Left lobe of liver (tissue), 2 donors: Measurements from ENCODE around the gene KIF1A. TPM values are rescaled to one million over a fixed set of nuclear protein-coding genes. Genes with fewer than 3 reads are reported as not detected.
A peak's percentile ranks its signal among the peaks of the same experiment; 100 is the strongest.

Source experiments
- ATAC-seq: fragments of 200-7000 bp; cut with Tn5 transposase; one replicate; pipeline ENCODE4 v1.9.1; 2020; ENCODE audit warnings: mild to moderate bottlenecking, moderate library complexity
- DNase-seq: peaks from one replicate; pipeline ENCODE4 v3.0.0-alpha.2; 2020; ENCODE audit warnings: low spot score
- total RNA-seq: library from RNA; stranded (reverse); gene quantifications from one replicate; pipeline ENCODE4 v1.2.1, GENCODE V29; 2021
- donor health status: DM: no; HTN: no; CAD: no; lungs with moderate emphysema.
- donor health status: DM: no; HTN: yes; CAD: no.

KIF1A gene
- total RNA-seq, 1 donor from 2014 or later: 1.1 TPM

DNA sequence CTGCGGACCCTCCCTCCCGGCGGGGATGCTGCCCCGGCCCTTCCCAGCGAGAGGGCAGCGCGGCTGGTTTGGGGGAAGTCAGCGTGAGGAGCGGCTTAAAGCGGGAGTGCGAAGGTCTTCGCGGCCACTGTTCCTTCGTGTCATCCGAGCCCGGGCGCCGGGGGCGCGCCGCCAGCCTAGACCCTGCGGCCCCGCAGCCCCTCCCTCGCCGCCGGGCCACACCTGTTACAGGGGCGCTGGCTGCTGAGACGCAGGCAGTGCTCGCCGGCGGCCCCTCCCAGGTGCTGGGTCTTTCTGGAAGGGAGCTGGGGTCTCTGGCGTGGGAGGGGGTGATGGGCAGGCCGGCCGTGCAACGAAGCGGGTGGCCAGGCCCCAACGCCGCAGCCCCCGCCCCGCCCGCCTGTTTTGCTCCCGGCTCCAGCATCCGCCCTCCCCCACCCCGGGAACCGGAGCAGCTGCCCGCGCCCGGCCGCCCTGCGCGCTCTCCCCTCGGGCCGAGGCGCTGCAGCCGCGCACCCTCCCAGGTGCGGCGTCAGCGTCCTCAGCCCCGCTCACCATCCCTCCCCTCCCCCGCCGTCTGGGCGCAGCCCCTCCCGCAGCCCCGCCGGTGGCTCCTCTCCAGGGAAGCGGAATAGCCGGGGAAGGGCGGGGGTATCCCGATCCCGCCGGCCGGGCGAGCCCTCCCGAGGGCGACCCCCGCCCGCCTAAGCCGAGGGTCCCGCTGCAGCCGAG is 727 bp downstream of the KIF1A start:
- ATAC-seq (peak; percentile 14), DNase-seq (peak; percentile 42)

DNA sequence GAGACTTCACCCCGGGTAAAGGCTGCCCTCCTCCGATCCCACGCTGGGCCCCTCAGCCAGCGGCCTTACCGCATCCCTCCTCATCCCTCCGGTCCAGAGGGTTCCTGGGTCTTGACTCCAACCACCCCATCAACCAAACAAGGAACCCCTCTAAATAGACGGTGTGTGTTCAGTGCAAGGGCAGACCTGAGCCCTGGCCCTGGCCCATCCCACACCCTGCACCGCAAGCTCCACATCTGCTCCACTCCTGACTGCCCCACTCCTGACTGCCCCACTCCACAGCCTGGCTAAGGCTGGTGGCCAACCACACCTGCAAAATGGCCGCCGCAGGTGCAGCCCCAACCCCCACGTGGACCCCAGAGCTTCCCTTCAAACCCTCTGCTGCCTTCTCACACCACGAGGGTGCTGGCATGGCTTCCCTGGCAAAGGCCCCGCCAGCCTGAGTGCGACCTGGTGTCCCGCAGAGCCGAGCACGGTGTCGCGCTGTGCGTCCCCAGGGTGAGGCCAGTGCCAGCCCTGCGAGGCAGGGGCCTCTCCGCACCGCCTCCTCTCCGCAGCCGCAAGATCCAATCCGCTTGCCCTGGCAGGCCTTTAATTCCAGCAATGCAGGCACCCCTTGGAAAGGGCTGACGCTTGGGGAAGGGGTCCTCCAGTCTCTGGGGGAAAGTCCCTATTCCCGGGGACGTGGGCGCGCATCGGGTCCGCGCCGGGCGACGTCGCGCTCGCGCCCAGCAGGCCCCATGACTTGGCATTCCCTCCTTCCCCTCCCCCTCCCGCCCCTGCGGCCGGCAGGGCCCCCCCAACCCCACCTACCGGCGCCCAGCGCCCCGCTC is 1.5 kb downstream of the KIF1A start:
- DNase-seq: no peak

DNA sequence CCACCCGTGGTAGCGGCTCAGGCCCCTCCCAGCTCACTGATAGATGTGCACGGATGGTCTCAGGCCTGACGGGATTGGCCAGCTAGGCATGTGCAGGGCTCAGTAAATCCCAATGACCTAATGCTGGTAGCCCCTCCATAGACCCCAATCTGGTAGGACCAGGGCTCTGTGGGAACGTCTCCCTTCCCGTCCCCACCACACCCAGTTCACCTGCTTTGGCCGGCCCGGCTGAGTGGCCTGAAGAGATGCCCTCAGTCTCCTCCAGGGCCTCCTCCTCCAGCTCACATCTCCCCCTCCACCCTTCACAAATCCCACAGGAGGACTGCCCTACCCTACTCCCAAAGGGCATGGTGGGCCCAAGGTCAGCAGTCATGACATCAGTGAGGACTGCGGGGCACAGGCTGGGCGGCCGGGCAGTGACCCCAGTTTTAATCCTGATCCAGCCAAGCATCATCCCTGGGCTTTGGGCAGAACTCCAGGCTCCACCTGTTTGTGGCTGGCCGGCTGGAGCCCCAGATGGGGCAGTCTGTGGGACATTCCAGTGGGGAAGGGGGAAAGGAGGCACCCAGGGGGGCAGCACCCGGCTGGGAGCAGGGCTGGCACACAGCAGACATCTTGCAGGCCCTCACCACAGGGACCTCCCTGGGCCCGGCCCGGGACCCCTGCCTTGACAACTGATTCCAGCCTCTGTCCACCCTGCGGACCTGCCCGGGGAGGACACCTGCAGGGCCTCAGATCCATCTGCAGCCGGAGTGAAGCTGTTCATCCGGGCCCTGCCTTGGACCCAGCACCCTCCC is 2.3 kb downstream of the KIF1A start:
- DNase-seq (no peak), ATAC-seq (no peak)

More for the DNA sequence above, 1.5 kb downstream of the KIF1A start:
- ATAC-seq: no peak

DNA sequence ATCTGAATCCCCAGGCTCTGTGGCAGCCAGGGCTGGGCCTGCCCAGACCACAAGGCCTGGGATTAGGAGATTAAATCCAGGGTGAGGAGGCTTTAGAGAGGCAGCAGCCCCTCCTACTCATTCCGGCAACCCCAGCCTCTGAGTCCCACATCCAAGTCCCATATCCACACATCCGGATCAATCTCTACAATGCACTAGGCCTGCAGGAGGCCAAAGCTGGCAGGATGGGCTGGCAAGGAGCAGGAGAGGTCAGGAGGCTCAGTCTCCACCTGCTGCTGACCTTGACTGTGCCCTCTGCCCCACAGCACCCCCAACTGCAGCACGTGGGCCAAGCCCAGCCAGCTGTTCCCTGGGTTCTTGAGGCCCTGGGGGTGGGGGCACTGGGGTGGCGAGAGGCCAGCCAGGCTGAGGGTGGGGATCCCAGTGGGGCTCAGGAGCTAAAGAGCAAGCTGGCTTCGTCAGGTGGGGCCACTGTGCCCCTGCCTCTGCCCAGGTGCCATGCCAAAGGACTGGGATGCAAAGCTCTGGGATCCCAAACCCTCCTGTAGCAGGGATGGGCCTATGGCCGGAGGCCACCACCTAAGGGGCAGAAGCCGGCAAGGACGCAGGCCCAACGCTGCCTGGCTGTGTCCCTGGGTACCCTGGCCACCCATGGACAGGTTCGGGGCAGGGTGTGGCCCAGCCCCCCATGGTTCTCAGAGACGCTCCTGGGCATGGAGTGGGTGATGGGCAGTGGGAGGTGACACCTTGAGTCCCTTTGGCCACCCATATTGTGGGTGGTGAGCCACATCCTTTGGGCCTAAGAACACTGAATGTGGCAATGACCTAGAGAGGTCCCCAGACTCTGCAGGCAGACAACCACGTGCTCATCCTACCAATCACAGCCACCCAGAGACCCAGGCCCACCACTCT is 3.2 kb downstream of the KIF1A start:
- no peak for DNase-seq

DNA sequence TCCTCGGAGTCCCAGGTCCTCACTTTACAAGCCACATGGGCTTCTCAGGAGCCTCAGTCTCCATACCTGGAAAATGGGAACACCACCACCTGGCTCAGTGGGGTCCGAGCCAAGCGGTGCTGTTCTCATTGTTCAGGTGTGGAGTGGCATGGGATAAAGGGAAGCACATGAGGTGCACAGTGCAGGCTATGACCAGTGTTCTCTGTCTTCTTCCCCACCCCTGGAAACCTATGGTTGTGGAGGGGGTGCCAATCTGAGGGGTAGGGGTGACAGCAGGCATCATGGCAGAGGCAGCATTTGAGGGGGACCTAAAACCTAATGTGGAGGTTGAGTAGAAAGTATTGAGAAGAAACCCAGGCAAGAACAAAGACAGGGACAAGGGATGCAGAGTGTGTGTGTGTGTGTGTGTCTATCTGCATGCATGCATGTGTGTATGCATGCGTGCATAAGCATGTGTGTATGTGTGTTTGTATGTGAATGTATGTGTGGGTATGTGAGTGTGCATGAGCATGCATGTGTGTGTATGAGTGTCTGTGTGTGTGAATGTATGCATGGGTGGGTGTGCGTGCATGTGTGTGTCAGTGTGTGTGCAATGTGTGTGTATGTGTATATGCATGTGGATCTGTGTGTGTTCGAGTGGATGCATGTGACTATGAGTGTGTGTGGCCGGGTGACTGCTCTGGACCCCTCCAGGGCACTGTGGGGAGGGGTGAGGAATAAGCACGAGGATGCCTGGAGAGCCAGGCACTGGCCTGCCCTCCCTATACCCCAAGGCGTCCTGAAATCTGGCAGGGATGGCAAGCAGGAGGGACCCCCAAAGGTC is 4.0 kb downstream of the KIF1A start:
- ATAC-seq: no peak
- no peak for DNase-seq

More for the DNA sequence above, 3.2 kb downstream of the KIF1A start:
- no peak for ATAC-seq

DNA sequence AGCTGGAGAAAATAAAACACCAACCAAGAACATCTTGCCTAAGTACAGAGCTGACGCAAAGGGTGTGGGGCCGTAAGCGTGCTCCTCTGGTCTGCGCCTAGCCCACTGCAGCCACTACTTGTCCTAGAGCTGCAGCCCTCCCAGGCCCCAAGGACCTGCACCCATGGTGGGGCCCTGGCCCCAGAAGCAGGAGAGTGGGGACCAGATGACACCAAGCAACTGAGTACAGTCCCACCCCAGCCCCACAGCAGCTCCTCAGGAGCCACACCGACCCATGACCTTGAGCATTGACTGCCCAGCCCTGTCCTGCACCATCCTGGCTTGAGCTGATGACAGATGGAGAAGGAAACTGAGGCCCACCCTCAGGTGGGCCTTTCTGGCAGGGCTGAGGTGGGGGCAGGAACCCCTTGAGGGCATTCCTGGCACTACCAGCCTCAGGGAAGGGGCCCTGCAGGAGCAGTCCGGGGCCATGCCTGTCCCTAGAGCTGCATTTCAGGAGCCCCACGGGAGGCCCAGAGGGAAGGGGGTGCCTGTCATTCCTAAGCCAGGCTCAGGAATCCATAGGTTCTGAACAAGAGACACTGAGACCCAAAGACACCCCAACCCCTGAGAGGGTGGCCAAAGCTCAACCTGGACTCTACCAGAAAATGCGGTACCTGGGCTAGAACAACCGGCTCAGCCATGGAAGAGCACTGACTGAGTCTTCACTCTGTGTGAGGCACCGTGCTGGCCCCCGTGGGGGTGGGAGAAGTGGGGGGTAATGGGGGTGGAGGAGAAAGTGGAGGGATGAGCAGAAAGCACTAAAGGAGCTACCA is 4.9 kb downstream of the KIF1A start:
- DNase-seq (no peak), ATAC-seq (no peak)

DNA sequence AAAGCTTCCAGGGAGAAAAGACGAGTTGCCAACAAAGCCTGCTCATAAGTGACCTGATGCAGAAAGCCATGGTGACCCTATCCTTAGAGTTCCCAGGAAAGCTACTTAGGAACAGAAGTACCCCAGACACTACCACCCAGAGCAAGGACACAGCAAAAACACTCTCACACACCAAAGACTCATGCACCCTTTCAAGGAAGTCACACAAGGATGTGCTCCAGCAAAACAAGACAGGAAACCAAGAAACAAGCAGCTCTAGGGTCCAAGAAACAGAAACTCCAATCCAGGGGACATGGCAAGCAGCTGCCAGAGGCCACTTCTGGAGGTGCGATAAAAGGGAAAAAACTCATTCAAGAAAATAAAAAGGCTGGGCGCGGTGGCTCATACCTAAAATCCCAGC is 5.7 kb downstream of the KIF1A start:
- no peak for DNase-seq
- no peak for ATAC-seq

DNA sequence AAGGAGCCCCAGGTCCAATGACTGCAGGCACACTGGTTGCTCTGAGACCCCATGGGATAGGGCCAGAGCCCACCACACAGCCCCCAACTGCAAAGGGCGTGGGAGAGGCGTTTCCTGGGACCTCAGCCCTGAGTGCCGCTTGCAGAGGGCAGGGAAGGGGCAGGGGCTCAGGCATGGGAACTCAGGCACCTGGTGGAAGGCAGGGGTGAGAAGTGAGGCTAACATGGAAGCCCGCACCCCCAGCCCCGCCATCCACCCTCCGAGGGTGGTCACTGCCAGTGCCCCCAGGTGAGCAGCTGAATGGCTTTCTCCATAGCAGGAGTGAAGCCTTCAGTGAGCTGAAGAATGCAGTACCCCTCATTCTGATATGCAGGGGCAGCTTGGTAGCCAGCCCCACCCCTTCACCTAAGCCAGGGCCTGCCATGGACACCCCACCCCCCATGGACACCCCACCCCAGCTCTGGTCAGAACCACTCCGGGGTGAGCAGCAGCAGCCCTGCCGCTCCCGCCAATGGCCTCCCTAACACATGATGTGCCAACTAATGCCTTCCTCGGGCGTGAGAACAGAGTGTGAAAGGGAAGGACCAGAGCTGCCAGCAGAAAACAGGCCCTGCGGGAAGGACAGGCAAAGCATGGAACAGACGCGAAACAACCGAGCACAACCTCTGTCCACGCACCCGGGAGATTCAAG is 6.6 kb downstream of the KIF1A start:
- ATAC-seq (no peak), DNase-seq (no peak)

DNA sequence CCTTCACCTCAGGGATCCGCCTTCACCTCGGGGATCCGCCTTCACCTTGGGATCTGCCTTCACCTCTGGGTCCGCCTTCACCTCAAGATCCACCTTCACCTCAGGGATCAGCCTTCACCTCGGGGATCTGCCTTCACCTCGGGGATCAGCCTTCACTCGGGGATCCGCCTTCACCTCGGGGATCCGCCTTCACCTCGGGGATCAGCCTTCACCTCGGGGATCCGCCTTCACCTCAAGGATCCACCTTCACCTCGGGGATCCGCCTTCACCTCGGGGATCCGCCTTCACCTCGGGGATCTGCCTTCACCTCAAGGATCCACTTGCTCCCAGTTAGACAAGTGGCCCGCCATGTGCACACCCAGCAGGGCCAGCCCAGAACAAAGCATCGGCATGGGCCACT is 7.3 kb downstream of the KIF1A start:
- DNase-seq (no peak), ATAC-seq (no peak)

DNA sequence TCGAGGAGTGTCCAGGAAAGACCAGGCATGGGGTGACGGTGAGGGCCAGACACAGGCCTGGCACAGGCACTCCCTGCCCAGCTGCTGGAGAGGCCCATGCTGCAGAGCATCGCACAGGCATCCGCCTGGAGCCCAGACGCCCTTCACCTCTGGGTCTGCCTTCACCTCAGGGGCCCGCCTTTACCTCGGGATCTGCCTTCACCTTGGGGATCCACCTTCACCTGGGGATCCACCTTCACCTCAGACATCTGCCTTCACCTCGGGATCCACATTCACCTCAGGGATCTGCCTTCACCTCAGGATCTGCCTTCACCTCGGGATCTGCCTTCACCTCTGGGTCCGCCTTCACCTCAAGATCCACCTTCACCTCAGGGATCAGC is 7.7 kb downstream of the KIF1A start:
- DNase-seq: no peak
- no peak for ATAC-seq

DNA sequence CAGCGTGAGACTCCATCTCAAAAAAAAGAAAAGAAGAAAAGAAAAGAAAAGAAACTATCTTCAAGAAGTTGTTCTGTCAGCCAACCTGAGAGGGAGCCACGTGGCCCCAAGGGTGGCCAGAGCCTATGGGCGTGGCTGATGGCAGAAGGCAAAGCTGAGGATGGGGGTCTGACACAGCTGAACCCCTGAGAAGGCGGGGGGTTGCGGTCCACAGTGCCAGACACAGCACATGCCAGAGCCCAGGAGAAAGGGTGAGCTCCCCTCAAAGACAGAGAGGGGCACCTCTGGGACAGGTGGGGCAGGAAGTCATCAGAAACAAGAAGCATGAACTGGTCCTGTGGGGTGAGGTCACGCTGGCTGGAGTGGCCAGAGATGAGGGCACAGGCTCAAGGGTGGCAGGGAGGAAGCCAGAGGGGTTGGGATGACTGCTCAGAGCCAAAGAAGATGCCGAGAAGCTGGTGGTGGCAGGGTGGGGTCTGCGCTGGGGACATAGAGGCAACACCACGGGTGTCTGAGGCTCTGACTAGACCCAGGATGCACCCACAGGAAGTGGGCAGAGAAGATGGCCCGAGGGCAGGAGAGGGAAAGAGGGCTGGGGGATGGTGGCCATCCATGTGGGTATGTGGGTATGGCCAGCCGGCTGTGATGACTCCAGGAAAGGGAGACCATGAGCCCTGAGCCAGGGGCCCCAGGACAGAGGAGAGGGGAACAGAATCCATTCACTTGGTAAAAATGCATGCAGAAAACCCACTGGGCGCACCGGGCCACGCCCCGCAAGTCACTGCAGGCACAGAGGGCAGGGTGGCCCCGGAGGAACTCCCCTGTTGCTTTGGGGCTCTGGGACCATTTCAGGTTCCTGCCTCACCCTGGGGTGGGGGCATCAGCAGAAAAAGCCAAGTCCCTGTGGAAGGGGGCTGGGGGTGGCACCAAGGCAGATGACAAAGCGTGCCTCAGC is 8.4 kb downstream of the KIF1A start:
- ATAC-seq: no peak
- no peak for DNase-seq

DNA sequence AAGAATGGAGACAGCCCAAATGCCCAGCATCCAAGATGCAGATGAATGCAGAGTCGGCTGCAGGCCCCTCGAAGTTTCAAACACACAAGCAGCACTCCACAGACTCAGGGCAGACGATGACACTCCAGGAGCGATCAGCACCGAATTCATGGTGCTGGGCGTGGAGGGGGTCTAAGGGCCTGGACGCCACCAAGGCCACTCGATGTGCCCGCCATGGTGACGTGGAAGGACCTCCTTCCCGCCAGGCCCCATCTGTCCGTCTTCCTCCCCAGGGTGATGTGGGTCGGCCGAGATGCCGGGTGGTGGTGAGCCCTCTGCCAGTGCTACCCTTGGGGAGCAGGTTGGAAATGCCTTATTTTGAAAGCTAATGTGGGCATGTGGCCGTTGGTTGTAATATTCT is 9.4 kb downstream of the KIF1A start:
- no peak for ATAC-seq
- no peak for DNase-seq

DNA sequence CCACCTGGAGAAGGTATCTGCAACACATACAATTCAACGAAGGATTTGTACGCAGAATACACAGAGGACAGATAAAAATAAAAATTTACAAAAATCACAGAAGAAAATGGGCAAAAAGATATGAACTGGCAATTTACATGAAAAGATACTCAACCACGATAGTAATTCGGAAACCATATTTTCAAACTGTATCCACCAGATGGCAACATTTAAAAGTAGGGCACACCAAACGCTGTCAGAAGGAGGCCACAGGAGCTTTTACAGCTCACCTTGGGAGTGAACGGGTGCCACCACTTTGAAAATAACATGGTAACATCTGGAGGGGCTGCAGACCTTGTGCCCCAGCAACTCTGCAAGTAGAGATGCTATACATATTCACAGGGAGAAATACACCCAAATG is 9.8 kb downstream of the KIF1A start:
- DNase-seq: no peak
- ATAC-seq: peak; percentile 50

DNA sequence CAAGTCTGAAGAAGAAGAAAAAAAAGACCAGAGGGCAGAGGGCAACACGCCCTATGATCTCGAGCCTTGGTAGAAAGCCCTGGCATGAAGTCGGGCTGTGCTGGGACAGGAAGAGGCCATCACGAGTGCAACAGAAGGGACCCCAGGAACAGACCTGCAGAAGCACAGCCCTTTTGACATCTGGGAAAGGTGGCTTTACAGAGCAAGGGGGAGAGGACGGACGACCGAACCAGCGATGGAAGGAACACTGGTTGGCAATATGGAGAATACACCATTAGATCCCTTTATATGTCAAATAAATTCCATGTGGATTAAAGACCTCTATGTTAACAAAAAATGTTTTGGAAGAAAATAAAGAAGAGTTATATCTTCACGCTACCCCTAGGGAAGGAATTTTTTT is 10.7 kb downstream of the KIF1A start:
- DNase-seq (no peak), ATAC-seq (no peak)

DNA sequence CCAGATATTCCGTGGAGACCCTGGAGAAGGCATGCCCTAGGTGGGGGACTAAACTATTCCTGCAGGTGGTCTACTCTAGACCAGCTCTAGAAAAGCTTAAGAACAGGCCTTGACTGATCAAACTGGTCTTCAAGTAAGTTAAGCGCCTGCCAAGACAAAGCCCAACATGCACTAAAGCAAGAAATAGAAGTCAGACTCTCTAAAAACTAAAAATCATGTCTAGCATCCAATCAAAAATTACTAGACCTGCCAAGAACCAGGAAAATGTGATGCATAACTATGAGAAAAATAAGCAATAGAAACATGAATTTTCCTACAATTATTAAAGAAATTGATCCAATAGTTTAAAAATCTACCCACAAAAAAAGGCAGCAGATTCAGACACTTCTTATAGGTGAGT is 13.6 kb downstream of the KIF1A start:
- DNase-seq (no peak), ATAC-seq (no peak)

DNA sequence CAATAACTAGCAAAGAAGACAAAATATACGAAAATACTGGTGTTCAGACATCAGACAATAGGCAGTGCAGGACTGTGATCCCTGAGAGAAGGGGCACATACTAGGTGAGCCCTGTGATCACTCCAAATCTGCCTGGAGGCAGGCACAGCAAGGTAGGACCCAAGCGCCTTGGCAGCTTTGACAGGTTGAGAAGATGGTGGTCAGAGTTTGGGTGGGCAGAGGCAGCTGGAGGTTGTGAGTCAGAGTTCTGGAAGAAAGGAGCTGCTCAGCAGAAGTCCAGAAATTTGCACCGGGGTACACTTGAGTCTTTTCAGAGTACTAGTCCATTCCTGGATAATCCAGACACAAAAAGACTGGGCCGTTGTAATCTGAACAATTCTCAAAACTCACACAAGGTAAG is 14.0 kb downstream of the KIF1A start:
- ATAC-seq: no peak
- DNase-seq: no peak

DNA sequence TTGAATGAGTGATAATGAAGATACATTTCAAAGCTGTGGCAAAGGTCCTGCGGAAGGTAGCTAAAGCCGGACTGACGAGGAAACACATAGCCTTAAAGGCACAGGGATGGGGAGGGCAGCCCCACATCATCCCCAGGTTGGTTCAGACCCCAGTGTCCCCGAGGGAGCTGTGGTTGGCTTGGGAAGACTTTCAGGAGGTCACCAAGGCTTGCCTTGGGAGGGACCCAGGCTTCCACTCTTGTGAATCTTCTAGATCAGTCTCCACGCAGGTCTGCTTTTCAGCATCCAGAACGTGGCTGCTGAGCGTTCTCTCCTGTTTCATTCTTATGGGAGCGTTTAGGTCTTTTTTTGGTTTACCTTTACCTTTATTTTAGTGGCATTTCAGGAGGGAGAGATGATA is 16.8 kb downstream of the KIF1A start:
- ATAC-seq (no peak), DNase-seq (no peak)
